GM21576 (cell line): ENCODE data around the gene TRRAP.

Source experiments
- ATAC-seq: cut with Tn5 transposase; IDR thresholded peaks from one replicate; pipeline ENCODE4 v1.9.1; 2021; ENCODE audit warnings: mild to moderate bottlenecking, moderate library complexity; ENCODE audit not compliant: unreplicated experiment

The TRRAP gene

DNA sequence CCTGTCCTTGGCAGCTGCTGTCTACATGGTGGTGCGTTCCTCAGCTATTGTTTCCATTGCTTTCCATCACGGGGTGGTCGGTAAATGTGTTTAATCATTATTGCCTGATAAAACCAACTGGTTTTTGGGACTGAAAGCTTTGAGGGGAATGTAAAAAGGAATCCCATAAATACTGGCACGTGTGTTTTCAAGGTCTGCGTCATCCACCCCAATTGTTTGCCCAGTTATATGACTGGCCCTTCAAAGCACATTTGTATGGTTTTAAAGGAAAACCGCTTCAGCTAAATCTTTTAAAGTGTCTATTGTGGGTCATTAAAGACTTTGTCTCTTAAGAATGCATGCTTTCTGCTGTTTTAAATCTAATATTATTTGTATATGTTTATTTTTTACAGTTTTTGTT is 65.0 kb downstream of the TRRAP start:
- ATAC-seq, result no peak

DNA sequence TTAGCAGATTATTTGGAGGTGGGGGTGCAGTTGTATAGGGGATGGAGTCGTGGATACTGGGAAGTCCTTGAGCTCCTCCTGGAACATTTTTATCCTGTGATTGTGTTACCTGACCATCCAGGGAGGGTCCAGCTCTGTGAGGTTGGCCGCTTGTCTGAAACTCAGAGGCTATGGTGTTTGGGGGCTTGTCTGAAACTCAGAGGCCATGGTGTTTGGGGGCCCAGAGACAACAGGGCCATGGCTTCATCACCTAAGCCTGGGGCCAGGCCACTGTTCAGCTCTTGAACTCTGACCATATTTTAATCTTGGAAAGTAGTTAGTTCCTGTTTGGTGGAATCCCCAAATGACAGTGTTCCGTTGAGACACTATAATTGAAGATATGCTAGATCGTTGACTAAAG is 66.1 kb downstream of the TRRAP start:
- ATAC-seq, result no peak

DNA sequence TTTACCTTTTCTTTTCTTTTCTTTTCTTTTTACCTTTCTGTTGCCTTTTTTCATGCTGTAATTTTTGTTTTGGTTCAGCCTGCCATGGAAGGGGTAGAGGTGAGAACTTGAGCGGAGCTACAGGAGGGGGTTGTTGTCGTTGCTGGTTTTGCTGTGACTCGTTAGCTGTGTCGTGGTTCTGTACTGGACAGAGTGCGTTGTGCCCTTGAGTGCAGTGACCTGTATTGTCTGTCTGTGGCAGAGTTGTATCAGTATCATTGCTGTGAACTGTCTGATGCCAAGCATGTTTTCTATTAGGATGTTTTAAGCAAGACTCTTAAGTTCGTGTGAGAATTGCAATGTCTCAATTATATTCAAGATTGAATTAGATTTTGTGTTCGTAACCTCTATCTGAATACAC is 67.5 kb downstream of the TRRAP start:
- no peak for ATAC-seq

DNA sequence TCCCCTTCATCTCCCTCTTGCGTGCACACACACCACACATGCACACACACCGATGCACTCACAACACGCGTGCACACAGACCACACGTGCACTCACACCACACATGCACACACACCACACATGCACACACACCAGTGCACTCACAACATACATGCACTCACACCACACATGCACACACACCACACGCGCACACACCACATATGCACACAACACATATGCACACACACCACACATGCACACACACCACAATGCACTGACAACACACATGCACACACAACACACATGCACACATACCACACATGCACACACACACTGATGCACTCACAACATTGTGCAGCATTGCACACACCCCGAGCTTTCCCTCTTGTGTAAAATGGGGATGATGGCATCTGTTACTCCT is 68.1 kb downstream of the TRRAP start:
- ATAC-seq, result no peak

DNA sequence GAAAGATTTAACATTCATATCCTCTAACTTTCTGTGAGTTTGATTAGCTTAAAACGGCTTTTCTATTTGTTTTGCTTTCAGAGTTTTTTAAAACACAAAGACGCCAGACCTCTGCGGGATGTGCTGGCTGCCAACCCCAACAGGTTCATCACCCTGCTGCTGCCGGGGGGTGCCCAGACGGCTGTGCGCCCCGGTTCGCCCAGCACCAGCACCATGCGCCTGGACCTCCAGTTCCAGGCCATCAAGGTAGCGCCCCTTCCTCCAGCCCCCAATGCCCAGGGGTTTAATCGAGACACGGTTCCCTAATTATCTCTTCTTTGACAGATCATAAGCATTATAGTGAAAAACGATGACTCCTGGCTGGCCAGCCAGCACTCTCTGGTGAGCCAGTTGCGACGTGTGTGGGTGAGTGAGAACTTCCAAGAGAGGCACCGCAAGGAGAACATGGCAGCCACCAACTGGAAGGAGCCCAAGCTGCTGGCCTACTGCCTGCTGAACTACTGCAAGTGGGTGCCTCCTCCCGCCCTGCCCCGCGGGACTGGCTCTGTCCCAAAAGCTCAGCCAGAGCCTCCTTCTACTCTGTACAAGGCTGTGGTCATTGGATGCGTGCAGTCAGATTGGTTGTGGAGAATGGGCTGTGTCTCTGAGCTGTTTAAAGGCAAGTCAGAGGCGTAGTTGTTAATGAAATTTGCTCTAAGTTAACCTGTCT is 71.2 kb downstream of the TRRAP start:
- no peak for ATAC-seq

DNA sequence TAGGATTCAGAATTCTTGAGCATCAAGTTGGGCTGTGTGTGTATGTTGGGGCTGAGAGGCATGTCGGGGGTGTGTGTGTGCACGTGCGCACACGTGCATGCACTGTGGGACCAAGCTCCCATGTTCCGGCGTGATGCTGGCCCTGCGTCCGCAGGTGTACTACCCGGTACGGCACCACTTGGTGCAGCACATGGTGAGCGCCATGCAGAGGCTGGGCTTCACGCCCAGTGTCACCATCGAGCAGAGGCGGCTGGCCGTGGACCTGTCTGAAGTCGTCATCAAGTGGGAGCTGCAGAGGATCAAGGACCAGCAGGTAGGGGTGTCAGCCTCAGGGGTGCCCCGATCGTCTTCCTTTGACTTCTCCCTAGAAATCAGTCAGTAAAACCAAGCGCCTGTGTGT is 77.7 kb downstream of the TRRAP start:
- no peak for ATAC-seq

DNA sequence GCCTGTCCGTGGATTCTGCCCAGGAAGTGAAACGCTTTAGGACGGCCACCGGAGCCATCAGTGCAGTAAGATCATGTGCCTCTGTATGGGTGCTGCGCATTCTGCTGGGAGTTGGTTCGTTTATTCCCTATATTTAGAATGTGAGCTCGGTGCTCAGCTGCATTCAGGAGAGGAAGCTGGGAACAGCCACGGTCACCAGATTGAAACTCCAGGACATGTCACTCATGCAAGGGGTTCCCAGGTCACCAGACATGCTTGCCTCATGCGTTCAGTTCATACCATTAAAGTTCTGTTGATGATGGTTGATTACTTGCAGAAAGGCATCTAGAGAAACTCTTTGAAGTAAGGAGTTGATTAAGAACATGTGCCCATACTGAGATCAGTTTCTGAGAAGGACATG is 78.1 kb downstream of the TRRAP start:
- ATAC-seq, result no peak

DNA sequence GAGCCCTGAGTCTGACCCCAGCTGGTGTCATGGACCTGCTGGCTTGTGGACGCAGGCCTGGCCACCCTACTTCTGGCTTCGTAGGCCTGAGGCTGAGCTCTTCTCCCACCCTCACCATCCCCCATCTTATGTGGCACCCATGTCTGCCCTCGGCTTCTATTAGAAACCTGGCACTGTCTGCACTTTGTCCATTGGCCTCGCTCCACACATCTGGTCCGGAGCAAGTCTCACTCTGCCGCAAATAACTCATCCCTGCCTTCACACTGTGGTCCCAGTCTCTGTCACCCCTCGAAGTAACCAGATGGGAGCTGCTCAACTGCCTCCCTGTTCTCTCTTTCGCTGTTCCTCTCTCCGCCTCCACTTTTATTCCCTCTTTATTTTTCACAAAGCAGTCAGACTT is 78.6 kb downstream of the TRRAP start:
- ATAC-seq, result no peak

DNA sequence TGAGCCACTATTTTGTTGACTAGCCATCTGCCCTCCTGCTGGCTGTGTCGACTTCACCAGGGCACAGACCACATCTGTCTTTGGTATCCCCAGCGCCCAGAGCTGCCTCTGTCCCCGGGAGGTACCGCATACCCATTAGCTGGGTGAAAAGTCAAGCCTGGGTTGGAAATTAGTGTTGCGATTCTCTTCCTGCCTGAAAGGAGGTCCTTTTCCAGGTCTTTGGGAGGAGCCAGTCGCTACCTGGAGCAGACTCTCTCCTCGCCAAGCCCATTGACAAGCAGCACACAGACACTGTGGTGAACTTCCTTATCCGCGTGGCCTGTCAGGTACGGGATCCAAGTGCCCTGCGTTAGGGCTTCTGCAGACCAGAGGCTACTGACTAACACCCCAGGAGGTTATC is 79.4 kb downstream of the TRRAP start:
- ATAC-seq, result no peak

DNA sequence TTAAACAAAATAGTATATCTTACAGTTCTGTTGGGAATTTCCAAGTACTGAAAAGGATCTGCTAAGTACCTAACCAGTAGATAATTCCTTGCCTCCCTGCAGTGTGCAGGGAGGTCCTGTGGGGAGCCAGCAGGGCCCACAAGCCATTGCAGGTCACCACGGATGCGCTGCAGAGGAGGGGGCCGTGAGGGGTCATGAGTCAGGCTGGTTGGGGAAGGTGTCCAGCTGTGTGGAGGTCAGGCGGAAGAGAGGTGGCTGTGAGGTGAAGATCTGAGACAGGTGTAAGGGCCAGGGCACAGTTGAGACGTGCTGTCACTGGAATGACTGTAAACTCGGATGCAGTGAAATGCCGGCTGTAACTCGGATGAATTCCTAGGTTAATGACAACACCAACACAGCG is 80.6 kb downstream of the TRRAP start:
- ATAC-seq, result no peak

DNA sequence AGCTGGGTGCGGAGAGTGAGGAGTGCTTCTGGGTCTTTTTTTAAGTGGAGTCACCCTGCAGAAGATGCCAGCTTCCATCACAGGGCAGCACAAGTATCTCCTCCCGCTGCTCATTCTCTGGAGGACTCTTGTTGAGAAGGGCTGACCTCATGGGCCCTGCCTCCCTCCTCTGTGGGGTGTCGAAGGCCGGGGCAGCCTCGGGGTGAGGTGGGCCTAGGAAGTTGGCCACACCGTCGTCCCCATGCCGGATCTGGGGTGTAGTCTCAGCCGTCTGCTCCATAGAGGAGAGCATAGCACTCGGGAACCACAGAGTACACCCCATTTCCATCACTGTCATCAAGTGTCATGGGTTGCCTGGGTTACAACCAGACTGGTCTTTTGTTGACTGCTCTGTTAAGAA is 85.0 kb downstream of the TRRAP start:
- ATAC-seq, result no peak

DNA sequence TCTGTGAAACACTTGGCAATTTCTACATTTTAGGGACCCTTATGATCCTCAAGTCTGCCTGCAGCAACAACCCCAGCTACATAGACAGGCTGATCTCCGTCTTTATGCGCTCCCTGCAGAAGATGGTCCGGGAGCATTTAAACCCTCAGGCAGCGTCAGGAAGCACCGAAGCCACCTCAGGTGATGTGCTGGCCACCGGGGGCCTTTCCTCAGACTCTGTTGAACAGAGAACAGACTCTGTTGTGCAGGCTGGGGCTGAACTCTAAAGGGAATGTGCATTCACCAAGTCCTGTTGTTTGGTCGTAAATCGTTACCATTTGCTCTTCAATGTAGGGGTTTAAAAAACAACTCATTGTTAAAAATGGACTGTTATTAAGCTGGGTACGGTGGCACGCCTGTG is 86.3 kb downstream of the TRRAP start:
- ATAC-seq, result no peak

DNA sequence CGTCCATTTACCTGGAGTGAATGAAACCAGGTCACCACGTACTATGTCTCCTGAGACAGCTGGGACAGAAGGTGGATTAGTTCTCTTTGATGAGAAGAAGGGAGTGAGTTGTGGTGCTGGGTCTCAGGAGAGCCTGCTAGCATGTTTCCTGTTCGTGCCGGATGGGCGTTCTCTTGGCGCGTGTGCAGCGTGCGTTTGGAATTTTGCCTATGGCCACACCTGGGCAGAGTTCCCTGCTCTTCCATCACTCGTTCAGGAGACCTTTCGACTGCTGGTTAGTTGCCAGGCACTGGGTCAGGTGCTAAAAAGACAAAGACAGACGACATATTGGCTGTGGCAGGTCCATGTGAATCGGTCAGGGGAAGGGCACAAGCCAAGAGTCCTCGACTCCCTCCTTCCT is 90.3 kb downstream of the TRRAP start:
- ATAC-seq, result no peak

DNA sequence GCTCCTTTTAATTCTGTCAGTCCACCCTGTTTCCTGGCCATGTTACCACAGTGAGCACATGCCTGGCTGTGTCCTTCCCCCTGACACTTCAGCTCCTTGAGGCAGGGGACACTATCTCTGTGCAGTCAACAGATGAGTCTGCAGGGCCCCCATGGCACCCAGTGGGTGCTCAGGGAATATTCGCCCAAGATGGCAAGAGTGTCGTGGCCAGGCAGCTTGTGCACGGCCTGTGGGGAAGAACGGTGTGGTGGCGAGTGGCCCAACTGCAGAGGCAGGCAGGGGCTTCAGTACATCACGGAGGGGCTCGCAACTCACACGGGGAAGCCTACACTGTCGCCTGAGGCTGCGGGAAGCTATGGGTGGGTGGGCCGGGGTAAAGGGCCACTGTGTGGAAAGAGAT is 91.1 kb downstream of the TRRAP start:
- ATAC-seq, result no peak

DNA sequence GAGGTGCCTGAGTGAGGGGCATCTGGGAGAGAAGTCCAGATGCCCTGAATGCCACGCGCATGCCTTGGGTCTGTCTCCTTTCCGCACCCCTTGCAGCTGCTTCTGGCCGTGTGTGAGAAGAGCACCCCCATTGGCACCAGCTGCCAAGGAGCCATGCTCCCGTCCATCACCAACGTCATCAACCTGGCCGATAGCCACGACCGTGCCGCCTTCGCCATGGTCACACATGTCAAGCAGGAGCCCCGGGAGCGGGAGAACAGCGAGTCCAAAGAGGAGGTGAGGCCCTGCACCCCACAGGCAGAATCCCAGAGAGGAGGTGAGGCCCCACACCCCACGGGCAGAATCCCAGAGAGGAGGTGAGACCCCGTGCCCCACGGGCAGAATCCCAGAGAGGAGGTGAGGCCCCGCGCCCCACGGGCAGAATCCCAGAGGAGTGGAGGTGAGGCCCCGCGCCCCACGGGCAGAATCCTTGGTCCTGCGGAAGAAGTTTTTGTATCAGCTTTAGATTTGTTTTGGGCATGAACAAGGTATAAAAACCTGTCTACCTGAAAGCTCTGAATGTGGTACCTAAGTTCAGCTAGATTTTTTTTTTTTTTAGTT is 91.8 kb downstream of the TRRAP start:
- ATAC-seq, result no peak

DNA sequence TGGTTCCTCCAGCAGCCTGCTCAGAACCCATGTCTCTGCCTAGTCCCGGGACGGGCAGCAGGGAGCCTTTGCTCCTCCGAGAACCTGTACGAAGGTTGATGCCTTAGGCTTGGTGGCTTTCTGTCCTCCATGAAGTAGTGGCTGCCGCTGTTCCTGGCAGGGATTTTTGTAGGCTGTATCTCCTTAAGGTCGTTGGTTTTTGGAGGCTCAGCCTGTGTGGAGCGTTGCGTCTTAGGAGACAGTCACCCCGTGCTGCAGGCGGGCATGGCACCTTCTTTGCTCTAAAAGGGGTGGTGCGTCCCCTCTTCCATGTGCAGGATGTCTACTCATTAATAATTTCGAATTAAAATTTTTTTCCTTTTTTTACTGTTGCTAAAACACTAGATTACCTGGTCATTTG is 92.5 kb downstream of the TRRAP start:
- ATAC-seq, result no peak

DNA sequence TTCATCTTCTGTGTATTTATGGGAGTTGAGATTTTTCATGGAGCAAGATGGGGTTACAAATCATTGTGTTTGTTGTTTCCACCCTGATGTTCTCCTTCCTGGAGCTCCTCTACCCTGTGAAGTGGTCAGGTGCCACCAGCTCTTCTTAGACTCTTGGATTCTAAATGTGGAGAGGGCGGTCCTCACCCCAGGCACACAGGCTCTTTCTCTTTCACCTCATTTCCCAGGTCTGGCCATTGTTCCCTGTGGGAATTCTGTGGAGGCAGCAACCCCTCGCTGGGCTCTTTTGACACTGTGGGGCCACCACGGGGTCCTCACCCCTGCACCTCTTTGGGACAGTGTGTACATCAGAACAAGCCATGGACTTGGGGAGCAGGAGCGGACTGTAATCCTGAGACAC is 95.9 kb downstream of the TRRAP start:
- no peak for ATAC-seq

DNA sequence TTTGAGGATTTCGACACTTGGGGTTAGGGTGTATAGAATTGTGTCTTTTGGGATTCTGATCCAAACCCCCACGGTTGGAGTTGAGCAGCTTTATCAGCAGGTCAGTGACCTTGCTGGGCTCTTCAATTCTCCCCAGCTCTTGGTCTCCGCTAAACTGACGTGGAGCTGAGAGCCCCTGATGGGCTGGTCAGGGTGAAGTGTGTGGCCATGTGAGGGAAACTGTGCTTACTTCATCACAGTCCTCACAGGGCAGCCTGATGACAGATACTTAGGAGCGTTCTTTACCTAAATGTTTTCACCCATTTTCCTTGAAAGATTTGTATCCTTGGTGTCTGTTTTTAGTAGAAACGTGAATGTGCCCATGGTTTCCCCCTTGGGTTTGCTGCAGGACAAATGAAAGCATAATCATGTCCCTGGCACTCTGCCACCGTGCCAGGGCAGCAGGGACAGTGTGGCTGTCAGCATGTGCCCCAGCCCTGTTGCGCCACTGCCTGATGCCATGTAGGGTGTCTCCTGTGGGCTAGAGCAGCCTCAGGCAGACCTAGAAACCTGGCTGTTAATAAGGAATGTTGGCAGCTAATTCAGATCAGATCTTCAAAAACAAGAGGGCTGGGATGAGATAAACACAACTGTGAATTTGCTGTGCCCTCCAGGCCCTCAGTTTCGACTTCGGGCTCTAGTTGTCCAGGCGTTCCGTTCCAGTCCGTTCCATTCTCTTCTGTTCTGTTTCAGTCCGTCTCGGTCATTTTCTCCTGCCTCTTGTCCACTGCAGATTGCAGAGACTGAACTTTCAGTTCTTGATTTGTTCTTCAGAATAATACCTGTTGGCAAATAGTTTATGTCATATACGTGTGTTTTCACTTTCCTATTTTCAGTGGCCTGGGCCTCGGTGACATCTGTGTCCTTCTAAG is 96.8 kb downstream of the TRRAP start:
- ATAC-seq, result no peak

DNA sequence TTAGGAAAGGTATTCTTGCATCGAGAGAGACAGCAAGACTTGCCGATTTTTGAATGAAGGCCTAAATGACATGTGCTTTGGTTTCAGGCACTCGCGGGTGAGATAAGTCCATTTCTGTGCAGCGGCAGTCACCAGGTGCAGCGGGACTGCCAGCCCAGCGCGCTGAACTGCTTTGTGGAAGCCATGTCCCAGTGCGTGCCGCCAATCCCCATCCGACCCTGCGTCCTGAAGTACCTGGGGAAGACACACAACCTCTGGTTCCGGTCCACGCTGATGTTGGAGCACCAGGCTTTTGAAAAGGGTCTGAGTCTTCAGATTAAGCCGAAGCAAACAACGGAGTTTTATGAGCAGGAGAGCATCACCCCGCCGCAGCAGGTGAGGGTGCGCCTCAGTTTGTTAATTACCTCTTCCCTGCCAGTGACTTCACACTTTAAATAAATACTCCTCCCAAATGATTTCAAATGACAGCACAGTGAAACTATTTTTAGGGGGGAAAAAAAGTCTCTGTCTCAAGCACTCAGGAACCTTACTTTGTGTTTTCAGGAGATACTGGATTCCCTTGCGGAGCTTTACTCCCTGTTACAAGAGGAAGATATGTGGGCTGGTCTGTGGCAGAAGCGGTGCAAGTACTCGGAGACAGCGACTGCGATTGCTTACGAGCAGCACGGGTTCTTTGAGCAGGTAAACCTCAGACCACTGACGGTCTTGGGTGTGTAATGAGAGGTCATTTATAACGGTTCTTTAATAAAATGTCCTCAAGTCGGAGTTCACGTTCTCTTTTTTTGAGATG is 98.3 kb downstream of the TRRAP start:
- no peak for ATAC-seq

DNA sequence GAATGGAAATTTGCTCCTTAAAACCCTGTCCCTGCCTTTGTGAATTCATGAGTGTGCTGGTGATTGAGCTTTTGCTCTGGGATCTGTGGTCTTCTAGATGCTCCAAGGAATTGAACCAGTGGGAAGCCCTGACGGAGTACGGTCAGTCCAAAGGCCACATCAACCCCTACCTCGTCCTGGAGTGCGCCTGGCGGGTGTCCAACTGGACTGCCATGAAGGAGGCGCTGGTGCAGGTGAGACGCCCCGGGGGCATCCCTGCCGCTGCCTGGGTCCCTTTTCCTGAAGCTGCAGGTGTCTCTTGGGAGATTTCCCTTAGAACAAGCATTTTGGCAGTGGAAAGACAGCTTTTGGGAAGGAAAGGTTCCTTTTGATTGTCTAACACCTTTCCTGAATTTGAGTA is 100.3 kb downstream of the TRRAP start:
- no peak for ATAC-seq

DNA sequence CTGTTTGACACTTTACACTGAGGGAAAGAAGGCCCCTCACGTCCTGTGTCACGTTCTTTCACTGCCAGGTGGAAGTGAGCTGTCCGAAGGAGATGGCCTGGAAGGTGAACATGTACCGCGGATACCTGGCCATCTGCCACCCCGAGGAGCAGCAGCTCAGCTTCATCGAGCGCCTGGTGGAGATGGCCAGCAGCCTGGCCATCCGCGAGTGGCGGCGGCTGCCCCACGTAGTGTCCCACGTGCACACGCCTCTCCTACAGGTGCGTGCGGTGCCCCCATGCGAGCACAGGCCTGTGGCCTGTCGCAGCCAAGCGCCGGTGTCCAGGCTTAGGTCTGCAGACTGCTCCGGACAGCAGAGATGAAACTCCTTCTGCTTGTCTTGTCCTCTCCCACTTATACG is 103.4 kb downstream of the TRRAP start:
- no peak for ATAC-seq
